ENCODE results near the gene TBC1D10A.
A peak's percentile ranks its signal among the peaks of the same experiment; 100 is the strongest.
"Not testable (repeated sequence)": the region's sequence is repeated elsewhere in the genome, so short reads cannot be mapped to it uniquely, and the experiment has no call there.

The TBC1D10A gene

GRCh38 chr22:30344447-30345200 is 17.9 kb upstream of the TBC1D10A start:
- no peak for DNase-seq

GRCh38 chr22:30340911-30341685 is 14.4 kb upstream of the TBC1D10A start:
- no peak for DNase-seq

- no peak for DNase-seq
These were observed 12.1 kb upstream of the TBC1D10A start for GRCh38 chr22:30338802-30339201.

GRCh38 chr22:30338341-30338740 is 11.6 kb upstream of the TBC1D10A start:
- DNase-seq = not testable (repeated sequence)

- DNase-seq = no peak
These were observed 10.7 kb upstream of the TBC1D10A start for GRCh38 chr22:30337461-30337778.

GRCh38 chr22:30336752-30337460 is 10.2 kb upstream of the TBC1D10A start:
- DNase-seq = no peak

GRCh38 chr22:30335236-30335635 is 8.5 kb upstream of the TBC1D10A start:
- DNase-seq = no peak

- DNase-seq = no peak
These were observed 7.9 kb upstream of the TBC1D10A start for GRCh38 chr22:30334646-30335045.

GRCh38 chr22:30333707-30334087 is 7.0 kb upstream of the TBC1D10A start:
- DNase-seq = no peak

GRCh38 chr22:30332994-30333706 is 6.4 kb upstream of the TBC1D10A start:
- no peak for DNase-seq

GRCh38 chr22:30332551-30332950 is 5.8 kb upstream of the TBC1D10A start:
- no peak for DNase-seq

- no peak for DNase-seq
These were observed 1.8 kb upstream of the TBC1D10A start for GRCh38 chr22:30328466-30329049.

- no peak for DNase-seq
These were observed 1.2 kb upstream of the TBC1D10A start for GRCh38 chr22:30327864-30328345.

GRCh38 chr22:30326255-30326705 is 461 bp downstream of the TBC1D10A start:
- DNase-seq = no peak

GRCh38 chr22:30325724-30326254 is 952 bp downstream of the TBC1D10A start:
- DNase-seq = no peak

- no peak for DNase-seq
These were observed 1.5 kb downstream of the TBC1D10A start for GRCh38 chr22:30325065-30325720.

GRCh38 chr22:30324014-30324730 is 2.6 kb downstream of the TBC1D10A start:
- DNase-seq = peak; percentile 32

GRCh38 chr22:30323246-30323645 is 3.5 kb downstream of the TBC1D10A start:
- no peak for DNase-seq

GRCh38 chr22:30321461-30321860 is 5.3 kb downstream of the TBC1D10A start:
- no peak for DNase-seq

GRCh38 chr22:30320021-30320556 is 6.7 kb downstream of the TBC1D10A start:
- no peak for DNase-seq

Data from GDM1 (cell line).